HG03139 (cell line): ENCODE data around the gene KLHL29.

Experiments
- ATAC-seq: cut with Tn5 transposase; IDR thresholded peaks from one replicate; pipeline ENCODE4 v1.9.1; 2021; ENCODE audit not compliant: unreplicated experiment

Gene KLHL29

GRCh38 chr2:23420091-23420839 lies 35.3 kb downstream of the KLHL29 start:
- ATAC-seq: no peak

GRCh38 chr2:23420840-23421476 lies 36.0 kb downstream of the KLHL29 start:
- ATAC-seq: no peak

GRCh38 chr2:23422089-23423061 lies 37.4 kb downstream of the KLHL29 start:
- ATAC-seq: no peak

GRCh38 chr2:23423062-23423872 lies 38.3 kb downstream of the KLHL29 start:
- no peak for ATAC-seq

- no peak for ATAC-seq
These were observed 39.1 kb downstream of the KLHL29 start for GRCh38 chr2:23423873-23424680.

GRCh38 chr2:23425338-23425871 lies 40.4 kb downstream of the KLHL29 start:
- ATAC-seq: no peak

- no peak for ATAC-seq
These were observed 40.9 kb downstream of the KLHL29 start for GRCh38 chr2:23425885-23426262.

GRCh38 chr2:23426263-23426905 lies 41.4 kb downstream of the KLHL29 start:
- no peak for ATAC-seq

GRCh38 chr2:23427350-23427749 lies 42.4 kb downstream of the KLHL29 start:
- no peak for ATAC-seq

- ATAC-seq: no peak
These were observed 43.0 kb downstream of the KLHL29 start for GRCh38 chr2:23427976-23428375.

- ATAC-seq: no peak
These were observed 44.1 kb downstream of the KLHL29 start for GRCh38 chr2:23429036-23429435.

GRCh38 chr2:23430263-23430662 lies 45.3 kb downstream of the KLHL29 start:
- no peak for ATAC-seq

- ATAC-seq: no peak
These were observed 47.6 kb downstream of the KLHL29 start for GRCh38 chr2:23432531-23432930.

- ATAC-seq: no peak
These were observed 48.3 kb downstream of the KLHL29 start for GRCh38 chr2:23433282-23433681.

- no peak for ATAC-seq
These were observed 49.7 kb downstream of the KLHL29 start for GRCh38 chr2:23434721-23435121.

GRCh38 chr2:23435250-23436035 lies 50.5 kb downstream of the KLHL29 start:
- ATAC-seq: no peak

GRCh38 chr2:23436346-23437098 lies 51.5 kb downstream of the KLHL29 start:
- no peak for ATAC-seq

GRCh38 chr2:23441414-23441813 lies 56.4 kb downstream of the KLHL29 start:
- no peak for ATAC-seq
